ENCODE results near the gene NFYB.

- TF ChIP-seq CTCF (IDR thresholded peaks at IDR 0.05) = no peak
- no peak for TF ChIP-seq POLR2A (IDR thresholded peaks at IDR 0.05)
These were observed 28.4 kb downstream of the NFYB start for GRCh38 chr12:104109446-104110271.
